T-helper 2 cell (primary cell): ENCODE data around the gene CDC42.

Source experiments
- DNase-seq, 5 experiments: peaks; one replicate each; pipeline versions ENCODE4 v3.0.0 to v3.0.0-alpha.2; 2012 to 2022

The CDC42 gene

DNA sequence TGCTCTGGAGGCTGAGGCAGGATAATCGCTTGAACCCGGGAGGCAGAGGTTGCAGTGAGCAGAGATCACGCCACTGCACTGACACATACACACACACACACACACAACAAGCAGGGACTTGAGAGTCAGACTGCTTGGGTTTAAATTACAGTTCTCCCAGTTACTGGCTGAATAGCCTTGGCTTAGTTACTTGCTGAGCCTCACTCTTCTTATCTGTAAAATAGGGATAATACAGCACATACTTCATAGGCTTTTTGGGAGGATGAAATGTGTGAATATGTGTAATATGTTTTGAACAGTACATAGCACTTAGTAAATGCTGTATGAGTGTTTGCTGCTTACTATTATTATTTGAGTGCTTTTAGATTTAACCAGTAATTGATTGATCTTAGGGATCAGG, 23.8 kb downstream of the CDC42 start:
- no peak for DNase-seq

DNA sequence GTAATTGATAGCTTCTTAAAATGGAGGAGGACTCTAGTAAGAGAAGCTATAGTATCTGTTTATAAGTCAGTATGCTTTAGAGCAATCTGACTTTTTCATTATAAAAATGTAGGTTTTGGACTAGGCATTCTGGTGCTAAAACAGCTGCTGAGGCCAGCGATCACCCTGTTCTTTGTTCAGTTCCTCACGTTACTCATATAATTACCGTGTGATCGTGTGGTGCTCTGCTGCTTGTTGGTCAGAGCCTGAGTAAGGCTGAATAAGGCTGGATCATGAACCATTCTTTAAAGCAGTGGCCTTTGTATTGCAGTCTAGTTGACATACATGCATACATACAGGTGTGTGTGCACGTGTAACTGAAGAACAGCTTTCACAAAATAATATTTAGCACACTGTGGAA, 25.2 kb downstream of the CDC42 start:
- DNase-seq, result no peak

DNA sequence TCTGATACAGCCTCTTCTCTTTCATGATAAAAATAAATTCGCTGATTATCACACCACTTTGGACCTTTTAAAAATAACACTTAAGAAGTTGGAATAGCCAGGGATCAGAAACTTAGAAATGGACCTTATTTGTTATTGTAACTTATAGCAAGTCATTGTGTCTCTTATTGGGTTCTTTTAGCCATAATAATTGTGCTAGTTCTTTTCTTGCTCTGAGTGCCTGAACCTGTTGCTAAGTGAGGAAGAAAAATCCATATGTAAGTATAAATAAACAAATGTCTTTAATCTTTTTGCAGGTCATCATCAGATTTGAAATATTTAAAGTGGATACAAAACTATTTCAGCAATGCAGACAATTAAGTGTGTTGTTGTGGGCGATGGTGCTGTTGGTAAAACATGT, 25.6 kb downstream of the CDC42 start:
- DNase-seq, result no peak

DNA sequence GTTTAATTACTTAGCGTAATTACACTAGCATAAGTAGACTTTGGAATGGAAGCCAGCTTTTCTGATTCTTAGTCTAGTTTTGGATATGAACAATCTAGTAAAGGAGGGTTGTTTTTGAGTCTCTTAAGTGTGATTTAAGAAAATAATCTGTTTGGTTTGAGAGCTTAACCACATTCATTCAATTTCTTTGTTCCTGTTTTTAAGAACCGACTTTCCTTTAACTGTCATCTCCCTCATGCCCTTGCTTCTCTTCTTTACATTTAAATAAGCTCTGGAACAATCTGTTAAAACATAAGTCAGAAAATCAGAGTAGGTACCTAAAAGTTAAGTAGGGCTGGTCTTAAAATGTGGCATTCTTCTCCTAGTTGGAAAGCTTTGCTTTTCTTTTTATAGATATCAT, 27.7 kb downstream of the CDC42 start:
- DNase-seq, result no peak

DNA sequence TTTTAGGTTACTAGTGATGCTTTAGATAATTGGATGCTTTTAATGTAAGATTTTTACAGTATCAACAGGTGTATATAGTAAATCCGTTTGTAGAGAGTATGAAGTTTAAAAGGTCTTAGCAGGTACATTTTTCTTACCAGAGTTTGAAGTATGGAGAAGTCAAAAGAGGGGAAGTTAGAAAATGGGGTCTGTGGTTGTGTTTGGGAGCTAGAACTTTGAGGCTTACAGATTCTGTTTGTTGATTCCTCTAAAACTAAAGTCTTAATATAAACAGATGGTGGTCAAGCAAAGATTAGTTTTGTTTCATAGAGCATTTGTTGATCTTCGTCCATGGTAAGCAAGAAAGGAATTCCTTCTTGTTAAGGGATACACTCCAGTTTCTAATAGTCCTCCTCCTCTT, 35.8 kb downstream of the CDC42 start:
- DNase-seq, result no peak

DNA sequence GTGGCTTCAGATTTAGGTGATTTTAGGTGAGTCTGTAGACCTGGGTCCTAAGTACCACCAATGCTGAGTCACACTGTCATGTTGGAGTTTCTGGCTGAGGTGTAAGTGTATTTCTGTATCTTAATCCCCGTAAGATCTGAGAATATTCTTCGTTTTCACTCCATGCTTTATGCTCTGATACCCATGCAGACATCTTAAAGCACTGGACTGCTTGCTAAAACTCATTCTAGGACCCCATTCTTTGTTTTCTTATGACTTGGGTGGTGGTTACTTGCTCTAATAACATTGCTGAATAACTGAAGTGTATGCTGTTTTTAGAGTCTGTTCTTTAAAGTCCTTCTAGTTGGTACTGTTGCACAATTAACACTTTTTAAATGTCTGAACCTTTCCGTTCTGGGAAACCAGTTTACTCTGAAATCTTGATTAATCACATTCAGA, 36.6 kb downstream of the CDC42 start:
- DNase-seq, result peak in 1 of 5 experiments; percentile 48

DNA sequence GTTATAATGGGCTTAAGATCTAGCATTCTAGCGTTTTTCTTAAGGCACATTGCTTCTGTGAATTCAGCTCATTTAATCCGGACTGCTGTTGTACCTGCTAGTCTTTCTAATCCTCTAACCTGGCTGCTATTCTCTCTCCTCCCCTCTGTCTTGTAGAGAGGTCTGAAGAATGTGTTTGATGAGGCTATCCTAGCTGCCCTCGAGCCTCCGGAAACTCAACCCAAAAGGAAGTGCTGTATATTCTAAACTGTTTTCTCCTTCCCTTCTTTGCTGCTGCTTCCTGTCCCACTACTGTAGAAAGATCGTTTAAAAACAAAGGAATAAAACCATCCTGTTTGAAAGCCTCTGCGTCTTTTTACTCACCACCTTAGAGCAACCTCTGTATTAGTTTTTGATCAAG, 37.3 kb downstream of the CDC42 start:
- DNase-seq, result peak in 1 of 5 experiments; percentile 31

DNA sequence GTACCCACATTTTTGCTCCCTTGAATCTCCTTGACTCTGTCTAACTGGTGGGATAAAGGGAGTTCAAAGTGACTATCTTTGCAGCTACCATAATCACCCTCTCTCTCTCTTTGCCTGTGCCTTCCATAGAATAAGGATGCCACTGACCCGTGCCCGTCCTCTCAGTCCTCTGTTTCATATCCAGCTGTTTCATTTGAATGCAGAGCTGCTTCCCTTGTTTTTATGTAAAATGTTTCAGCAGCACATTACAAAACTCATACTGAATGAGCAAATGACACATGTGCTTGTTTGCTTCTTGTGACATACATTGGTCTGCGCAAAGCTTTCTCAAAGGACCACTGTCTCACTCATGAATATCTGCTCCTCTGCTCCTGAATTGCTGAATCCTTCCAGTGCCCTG, 38.4 kb downstream of the CDC42 start:
- no peak for DNase-seq

DNA sequence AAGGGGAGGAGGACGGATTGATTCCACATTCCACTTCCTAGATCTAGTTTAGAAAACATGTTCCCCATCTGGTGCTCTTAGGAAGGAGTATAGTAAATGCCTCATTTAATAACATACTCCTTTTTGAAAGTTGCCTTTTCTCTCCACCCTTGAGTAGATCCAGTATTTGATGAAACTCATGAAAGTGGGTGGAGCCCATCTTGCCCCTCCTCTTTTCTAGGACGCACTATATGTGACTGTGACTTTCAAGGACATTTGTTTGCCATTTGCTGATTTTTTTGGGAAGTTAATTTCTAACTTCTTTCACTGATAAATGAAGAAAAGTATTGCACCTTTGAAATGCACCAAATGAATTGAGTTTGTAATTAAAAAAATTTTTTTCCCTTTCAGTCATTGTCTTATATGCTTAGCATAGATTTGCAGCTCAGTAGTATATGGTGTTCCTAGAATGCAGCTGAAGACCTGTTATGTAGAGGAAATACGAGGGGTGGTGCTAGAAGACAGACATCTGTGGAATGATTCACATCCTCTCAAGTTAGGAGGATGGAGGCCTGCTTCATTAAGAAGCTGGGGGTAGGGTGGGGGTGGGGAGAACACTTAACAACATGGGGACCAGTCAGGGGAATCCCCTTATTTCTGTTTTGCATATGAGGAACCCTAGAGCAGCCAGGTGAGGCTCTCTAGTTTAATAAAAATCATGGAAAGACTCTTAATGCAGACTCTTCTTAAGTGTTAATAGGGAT, 39.7 kb downstream of the CDC42 start:
- DNase-seq, result peak in 2 of 5 experiments; percentile 14 to 70

DNA sequence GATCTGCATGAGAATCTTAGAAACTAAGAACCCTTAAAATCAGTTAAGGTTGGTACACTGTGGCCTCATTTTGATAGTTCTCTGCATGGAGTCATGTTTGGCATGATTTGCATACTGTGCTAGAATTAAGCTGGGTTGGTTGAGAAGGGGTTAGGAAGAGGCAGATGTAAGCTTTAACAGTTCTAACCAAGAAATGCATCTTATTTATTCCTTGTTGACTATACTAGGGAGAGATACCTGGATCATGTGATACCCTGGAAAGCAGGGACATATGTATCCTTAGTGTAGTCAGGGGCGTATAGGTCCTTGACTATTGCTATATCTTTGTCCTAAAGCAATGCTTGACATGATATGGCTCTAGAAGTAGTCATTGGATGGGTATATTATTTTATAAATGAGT, 41.0 kb downstream of the CDC42 start:
- DNase-seq, result no peak

DNA sequence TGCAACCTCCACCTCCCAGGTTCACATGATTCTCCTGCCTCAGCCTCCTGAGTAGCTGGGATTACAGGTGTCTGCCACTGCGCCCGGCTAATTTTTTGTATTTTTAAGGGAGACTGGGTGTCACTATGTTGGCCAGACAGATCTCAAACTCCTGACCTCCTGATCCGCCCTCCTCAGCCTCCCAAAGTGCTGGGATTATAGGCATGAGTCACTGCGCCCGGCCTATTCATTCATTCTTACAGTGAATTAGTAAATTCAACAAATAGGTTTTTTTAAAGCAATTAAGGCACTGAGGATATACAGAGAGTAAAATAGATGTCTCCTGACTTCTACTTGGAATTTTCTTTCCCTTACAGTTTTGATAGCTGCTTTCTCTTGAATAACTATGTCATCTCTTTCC, 43.5 kb downstream of the CDC42 start:
- no peak for DNase-seq

DNA sequence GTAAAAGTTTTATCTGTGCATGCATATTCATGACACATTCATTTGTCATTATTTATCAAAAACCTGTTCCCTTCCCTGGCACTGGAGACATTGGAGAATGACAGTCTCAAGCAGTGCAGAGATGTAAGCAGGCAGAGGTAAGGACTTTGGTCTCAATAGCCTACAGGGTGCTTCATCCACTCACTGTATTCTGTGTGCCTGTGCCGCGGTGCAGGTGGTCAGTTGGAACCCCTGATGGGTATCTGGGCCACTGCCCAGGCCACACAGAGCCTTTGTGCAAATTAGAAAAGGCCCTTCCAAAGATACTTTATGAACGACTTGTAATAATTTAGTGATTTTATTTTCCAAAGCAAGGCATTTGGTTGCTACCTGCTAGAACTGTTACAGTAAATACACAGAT, 44.0 kb downstream of the CDC42 start:
- DNase-seq, result no peak

DNA sequence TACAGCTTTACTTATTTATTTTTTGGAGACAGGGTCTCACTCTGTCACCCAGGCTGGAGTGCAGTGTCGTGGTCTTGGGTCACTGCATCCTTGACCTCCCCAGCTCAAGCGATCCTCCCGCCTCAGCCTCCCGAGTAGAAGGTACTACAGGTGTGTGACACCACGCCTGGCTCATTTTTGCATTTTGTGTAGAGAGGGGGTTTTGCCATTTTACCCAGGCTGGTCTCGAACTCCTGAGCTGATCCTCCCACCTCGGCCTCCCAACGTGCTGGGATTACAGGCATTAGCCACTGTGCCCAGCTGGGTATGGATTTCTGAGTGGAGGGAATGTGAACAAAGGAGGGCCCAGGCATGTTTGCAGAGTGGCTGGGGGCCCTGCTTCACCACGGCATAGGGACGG, 46.2 kb downstream of the CDC42 start:
- DNase-seq, result no peak

DNA sequence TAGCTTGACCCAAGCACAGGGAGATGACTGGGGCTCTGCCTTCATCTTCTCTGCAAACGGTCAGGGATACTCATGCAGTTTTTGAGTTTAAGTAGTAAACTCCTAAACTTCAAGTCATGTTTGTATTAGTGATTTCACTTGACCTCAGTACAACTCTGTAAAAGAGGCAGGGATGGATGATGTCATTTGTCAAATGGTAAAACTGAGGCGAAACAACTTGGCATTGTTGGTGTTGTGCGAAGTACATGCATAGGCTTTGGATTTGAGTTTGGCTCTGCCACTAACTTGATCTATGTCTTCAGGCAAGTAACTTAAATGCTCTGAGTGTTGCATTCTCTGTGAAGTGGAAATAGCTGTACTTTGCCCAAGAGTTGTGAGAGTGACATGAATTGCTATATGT, 47.7 kb downstream of the CDC42 start:
- no peak for DNase-seq

DNA sequence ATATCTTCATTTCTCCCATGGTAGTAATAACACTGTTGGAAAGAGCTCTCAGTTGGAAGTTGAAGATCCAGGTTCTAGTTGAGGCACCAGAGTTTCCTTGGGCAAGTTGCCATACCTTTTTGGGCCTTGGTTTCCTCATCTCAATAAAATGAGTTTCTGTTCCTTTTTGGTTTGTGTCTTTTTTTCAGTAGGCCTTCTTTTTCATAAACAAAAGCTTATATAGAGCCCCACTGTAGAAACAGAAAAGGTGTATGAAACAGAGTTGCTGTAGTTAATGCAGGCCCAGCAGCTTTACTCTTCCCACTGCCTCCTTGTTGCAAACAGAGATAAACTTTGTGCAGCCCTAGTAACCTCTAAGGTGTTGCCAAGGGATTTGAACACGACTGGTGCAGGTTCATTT, 48.7 kb downstream of the CDC42 start:
- DNase-seq, result no peak

DNA sequence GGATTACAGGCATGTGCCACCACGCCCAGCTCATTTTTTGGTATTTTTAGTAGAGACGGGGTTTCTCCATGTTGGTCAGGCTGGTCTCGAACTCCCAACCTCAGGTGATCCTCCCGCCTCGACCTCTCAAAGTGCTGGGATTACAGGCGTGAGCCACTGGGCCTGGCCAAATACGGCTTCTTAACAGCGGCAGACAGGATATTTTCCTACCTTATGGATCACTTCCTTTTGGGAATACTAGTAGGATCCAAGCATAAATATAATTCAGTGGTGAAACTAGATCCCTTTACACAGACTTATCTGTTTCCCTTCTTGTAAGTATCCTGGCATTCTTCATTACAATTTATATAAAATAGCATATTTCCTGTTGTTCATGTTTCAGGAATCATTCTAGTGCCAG, 49.5 kb downstream of the CDC42 start:
- DNase-seq, result no peak

DNA sequence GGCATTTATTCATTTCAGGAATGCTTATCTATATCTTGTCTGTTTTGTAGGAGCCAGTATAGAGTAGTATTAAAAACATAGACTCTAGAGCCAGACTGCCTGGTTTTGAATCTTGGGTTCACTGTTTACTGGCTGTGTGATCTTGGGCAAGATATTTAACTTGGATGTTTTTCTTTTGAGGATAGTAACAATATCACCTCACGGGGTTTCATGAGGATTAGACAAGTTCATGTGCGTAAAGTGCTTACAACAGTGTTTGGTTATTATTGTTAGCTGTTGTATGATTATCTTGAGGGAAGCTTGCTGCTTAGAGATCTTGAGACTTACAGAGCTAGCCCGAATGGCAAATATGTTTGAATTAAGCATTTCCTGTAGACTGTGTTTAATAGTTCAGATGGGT, 50.2 kb downstream of the CDC42 start:
- no peak for DNase-seq

DNA sequence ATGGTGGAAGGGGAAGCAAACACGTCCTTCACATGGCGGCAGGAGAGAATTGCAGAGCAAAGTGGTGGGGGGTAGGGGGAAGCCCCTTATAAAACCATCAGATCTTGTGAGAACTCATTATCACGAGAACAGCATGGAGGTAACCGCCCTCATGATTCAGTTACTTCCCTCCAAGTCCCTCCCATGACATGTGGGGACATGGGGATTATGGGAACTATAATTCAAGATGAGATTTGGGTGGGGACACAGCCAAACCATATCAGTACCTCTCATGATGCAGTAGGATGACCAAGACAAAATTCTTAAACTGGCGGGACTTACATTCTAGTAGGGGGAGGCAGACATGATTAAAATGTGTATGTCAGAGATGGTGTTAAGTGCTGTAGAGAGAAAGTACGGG, 51.6 kb downstream of the CDC42 start:
- DNase-seq, result no peak

DNA sequence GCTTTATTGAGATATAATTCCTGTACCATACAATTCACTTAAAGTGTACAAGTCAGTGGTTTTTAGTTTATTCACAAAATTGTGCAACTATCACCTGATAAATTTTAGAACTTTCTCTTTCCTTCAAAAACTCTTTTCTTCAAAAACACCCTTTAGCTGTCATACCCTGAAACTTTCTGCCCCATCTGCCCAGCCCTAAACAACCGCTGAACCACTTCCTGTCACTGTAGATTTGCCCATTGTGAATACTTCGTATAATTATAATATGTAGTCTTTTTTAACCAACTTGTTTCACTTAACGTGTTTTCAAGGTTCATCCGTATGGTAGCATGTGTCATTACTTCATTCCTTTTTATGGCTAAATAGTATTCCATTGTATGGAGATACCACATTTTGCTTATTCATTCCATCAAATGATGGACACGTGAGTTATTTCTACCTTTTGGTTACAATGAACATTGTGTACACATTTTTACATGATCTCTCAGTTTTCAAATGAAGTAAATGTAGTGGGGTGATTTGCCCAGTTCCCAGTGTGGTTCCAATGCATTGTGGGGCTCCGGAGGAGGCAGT, 52.4 kb downstream of the CDC42 start:
- DNase-seq, result peak in 3 of 5 experiments; percentile 33 to 89 (median 54)

DNA sequence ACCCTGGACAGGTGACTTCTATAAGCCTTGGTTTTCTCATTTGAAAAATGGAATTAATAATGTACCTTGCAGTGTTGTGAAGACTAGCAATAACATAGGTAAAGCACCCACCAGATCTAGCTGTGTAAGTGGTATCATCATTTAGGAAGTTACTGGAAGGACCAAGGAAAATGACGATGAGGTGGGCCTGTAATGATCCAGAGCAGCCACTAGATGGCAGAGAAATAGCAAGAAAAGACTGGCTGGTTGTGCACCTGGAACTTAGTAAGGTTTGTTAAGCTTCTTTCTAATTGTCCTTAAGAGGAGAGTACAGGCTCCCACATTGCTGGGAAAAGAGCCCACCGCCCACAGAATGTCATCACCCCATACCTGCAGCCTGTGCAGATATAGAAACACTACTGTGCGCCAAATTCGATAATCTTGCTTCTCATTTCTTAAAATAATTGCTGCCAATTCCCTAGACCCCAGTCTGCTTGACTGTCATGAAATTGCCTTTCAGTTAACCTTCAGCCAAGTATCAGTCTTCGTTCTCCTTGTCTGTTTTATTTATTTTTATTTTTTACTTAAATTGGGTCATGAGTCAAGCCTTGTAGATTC, 53.2 kb downstream of the CDC42 start:
- DNase-seq, result peak in 2 of 5 experiments; percentile 16 to 61

DNA sequence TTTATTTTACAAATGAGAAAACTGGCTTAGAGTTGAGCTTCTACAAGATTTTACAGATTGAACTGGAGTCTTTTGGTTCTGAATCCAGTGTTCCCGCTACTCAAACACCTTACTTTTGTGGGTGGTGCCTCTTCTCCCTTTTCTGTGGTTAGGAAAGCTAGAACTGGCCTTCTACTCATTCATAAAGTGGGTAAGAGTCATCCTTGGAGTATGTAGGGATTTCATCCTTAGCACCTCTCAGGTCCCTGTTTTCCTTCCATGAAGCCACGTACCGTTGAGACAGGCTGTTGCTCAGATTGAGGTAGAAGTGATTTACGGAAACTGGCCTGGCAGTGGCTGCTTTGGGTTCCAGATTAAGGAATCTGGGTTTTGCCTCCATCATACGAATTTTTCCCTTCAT, 54.6 kb downstream of the CDC42 start:
- no peak for DNase-seq

DNA sequence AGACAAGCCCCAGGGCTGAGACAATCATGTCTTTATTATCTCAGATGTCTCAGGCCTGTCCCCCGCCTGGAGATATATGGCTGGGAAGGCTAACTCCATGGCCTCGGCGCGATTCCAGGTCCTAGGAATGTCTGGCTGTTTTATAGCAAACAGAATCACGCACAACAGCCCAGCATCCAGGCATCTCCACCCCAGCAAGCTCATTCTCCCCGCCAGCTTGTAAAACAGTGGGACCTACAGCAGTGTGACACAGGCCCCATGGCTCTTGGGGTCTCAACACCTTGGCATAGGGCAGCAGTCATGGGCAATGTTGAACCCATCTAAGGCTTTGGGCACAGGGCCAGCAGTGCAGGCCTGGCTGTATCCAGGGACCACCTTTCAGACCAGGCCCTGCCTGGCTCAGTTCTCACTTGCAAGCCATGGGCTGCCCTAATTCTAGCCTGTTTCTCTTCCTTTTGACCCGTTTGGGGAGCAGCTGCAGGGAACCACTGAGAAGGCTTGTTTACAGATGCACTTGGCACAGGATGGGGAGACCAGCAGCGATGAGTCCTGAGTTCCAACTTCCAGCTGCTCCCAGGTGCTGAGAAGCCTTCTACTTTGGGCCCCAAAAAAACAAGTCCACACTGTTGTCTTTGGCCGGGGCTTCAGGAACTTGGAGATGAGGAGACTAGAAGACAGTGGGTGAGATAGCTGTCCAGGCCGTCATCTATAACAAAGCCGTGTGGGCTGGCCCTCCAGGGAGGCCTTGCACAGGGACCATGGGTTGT, 56.0 kb downstream of the CDC42 start:
- DNase-seq, result no peak

DNA sequence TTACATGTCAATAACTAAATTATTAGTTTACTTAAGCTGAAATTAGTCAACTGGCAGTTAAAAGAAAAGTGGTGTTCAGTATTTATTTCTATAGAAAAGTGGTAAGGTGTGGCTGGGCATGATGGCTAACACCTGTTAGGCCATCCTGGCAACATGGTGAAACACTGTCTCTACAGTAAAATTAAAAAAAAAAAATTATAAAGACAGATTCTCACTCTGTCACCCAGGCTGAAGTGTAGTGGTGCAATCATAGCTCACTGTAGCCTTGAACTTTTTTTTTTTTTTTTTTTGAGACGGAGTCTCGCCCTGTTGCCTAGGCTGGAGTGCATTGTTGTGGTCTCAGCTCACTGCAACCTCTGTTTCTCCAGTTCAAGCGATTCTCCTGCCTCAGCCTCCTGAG, 57.5 kb downstream of the CDC42 start:
- no peak for DNase-seq

DNA sequence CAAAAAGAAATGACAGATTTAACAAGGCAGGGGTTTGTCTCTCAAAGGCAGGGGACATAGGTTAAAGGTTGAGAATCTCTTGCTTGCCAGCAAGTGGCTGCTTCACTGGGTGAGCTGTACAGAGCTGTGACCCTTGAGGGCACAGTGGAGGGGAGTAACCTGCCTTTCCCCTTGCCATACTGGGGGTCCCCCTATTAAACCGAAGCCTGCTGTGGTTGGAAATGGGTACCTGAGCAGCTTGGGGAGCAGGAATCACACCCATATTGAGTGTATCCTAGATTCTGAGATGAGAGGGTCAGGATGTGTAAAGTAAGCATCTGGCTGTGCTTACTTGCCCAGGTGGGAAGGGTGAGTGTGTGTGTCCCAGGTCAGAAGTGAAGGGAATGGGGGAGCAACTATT, 58.6 kb downstream of the CDC42 start:
- DNase-seq, result no peak
